A549 (cell line): Measurements from ENCODE around the gene PANX1. TPM values are rescaled to one million over a fixed set of nuclear protein-coding genes. Genes with fewer than 3 reads are reported as not detected.

Experiments used
- ATAC-seq, 2 experiments: fragments of 200-7000 bp in 1 of 2; fragments of >200 bp in 1 of 2; cut with Nextera tagmentation in 1 of 2; cut with Tn5 transposase in 1 of 2; 3 replicates each; pipeline versions ENCODE4 v1.8.0 to v1.9.1; 2018 to 2020; ENCODE audit warnings: mild to moderate bottlenecking in 1 of 2, moderate library complexity in 1 of 2
- CTCF ChIA-PET: fragments of 300-600 bp; sonication (Branson Sonifier 250); formaldehyde crosslinking; extraction: SDS; loops from one replicate; lab custom pipeline; 2021; ENCODE audit warnings: antibody characterized with exemption, inconsistent platforms; lab: Yijun Ruan, JAX
- POLR2A ChIA-PET: fragments of 350-600 bp; formaldehyde crosslinking; extraction: SDS; loops from one replicate; lab custom pipeline; 2021; ENCODE audit warnings: antibody characterized with exemption, inconsistent platforms; lab: Yijun Ruan, JAX
- DNase-seq, 2 experiments: peaks; one replicate each; pipeline versions ENCODE4 v3.0.0 to v3.0.0-alpha.2; 2011 to 2016; ENCODE audit warnings: low read depth in 1 of 2, low spot score in 1 of 2
- FAIRE-seq: peaks from 2 replicates; lab custom pipeline; 2011; peaks lifted over from hg19 to GRCh38; lab: Jason Lieb, UNC
- H3K27ac ChIP-seq, 2 experiments: fragments of >200 bp; sonication (Bioruptor Twin); formaldehyde crosslinking; 3 replicates each; pipeline ENCODE4 v1.5.1; 2016 to 2017
- H3K4me1 ChIP-seq: fragments of >200 bp; sonication (Bioruptor Twin); formaldehyde crosslinking; 3 replicates; pipeline ENCODE4 v1.6.1; 2016
- H3K4me2 ChIP-seq: fragments of >200 bp; sonication (Bioruptor Twin); formaldehyde crosslinking; 3 replicates; pipeline ENCODE4 v1.6.1; 2016
- H3K4me3 ChIP-seq: fragments of >200 bp; sonication (Bioruptor Twin); formaldehyde crosslinking; 3 replicates; pipeline ENCODE4 v1.5.1; 2016
- H3K9me3 ChIP-seq: fragments of >200 bp; sonication (Bioruptor Twin); formaldehyde crosslinking; 3 replicates; pipeline ENCODE4 v1.6.1; 2016
- BHLHE40 ChIP-seq: IDR thresholded peaks from 2 replicates; pipeline ENCODE4 v1.6.1; 2012; ENCODE audit warnings: low read depth, low read length, inconsistent platforms
- EHF ChIP-seq: fragments of 250-450 bp; sonication (Bioruptor Pico); IDR thresholded peaks from 2 replicates; pipeline ENCODE4 v1.5.0; 2020; ENCODE audit warnings: mild to moderate bottlenecking
- ESRRA ChIP-seq: fragments of 150-350 bp; IDR thresholded peaks from 2 replicates; pipeline ENCODE4 v1.6.1; 2014; ENCODE audit warnings: mild to moderate bottlenecking, low read length, borderline replicate concordance
- HEYL ChIP-seq: fragments of 250-450 bp; sonication (Bioruptor Pico); IDR thresholded peaks from 2 replicates; pipeline ENCODE4 v1.8.0; 2021; ENCODE audit warnings: mild to moderate bottlenecking, moderate library complexity
- HOXA7 ChIP-seq: fragments of 250-450 bp; sonication (Bioruptor Pico); IDR thresholded peaks from 2 replicates; pipeline ENCODE4 v1.5.0; 2020; ENCODE audit warnings: mild to moderate bottlenecking, moderate library complexity
- JUN ChIP-seq, 2 experiments: fragments of >200 bp; sonication (Bioruptor Twin); formaldehyde crosslinking; IDR thresholded peaks; 2 replicates in 1 of 2; 3 replicates in 1 of 2; pipeline ENCODE4 v1.6.1; 2016 to 2017
- MYC ChIP-seq: IDR thresholded peaks from 2 replicates; pipeline ENCODE4 v1.6.1; 2012; ENCODE audit warnings: mild to moderate bottlenecking, inconsistent platforms, low read length, improper control_type of control experiment, borderline replicate concordance
- NFE2L2 ChIP-seq: fragments of 150-350 bp; conservative IDR thresholded peaks from 2 replicates; pipeline ENCODE4 v1.6.1; 2014; ENCODE audit warnings: low read length
- NPAS2 ChIP-seq: fragments of 250-450 bp; sonication (Bioruptor Pico); IDR thresholded peaks from 2 replicates; pipeline ENCODE4 v1.8.0; 2022; ENCODE audit warnings: mild to moderate bottlenecking, moderate library complexity, borderline replicate concordance
- NR3C1 ChIP-seq: fragments of >200 bp; sonication (Bioruptor Twin); formaldehyde crosslinking; IDR thresholded peaks from 3 replicates; pipeline ENCODE4 v1.6.1; 2017
- PHF8 ChIP-seq: fragments of 200-600 bp; sonication (generic); IDR thresholded peaks from 2 replicates; pipeline ENCODE4 v1.6.1; 2016; ENCODE audit warnings: low read depth, mild to moderate bottlenecking, antibody characterized with exemption, moderate library complexity, borderline replicate concordance
- POLR2A ChIP-seq: IDR thresholded peaks from 2 replicates; pipeline ENCODE4 v1.6.1; 2012; ENCODE audit warnings: mild to moderate bottlenecking, low read length
- RFX5 ChIP-seq: fragments of 450-650 bp; IDR thresholded peaks from 2 replicates; pipeline ENCODE4 v1.7.1; 2014; ENCODE audit warnings: antibody characterized with exemption, mild to moderate bottlenecking, moderate library complexity
- SREBF2 ChIP-seq: fragments of 450-650 bp; IDR thresholded peaks from 2 replicates; pipeline ENCODE4 v1.6.1; 2014; ENCODE audit warnings: mild to moderate bottlenecking, moderate library complexity
- TFCP2L1 ChIP-seq: fragments of 250-450 bp; sonication (Bioruptor Pico); IDR thresholded peaks from 2 replicates; pipeline ENCODE4 v1.5.0; 2021; ENCODE audit warnings: mild to moderate bottlenecking
- ZC3H11A ChIP-seq: fragments of 450-650 bp; IDR thresholded peaks from 2 replicates; pipeline ENCODE4 v1.6.1; 2014; ENCODE audit warnings: antibody characterized with exemption, mild to moderate bottlenecking
- ZNF302 ChIP-seq: fragments of 250-450 bp; sonication (Bioruptor Pico); IDR thresholded peaks from 2 replicates; pipeline ENCODE4 v1.9.0; 2021; ENCODE audit warnings: inconsistent platforms, mild to moderate bottlenecking, moderate library complexity
- ZSCAN20 ChIP-seq: fragments of 250-450 bp; sonication (Bioruptor Pico); IDR thresholded peaks from 2 replicates; pipeline ENCODE4 v1.8.0; 2022; ENCODE audit warnings: mild to moderate bottlenecking, moderate library complexity
- WGBS: methylation state at CpG from one replicate; pipeline ENCODE4 v1.1.6; 2017; ENCODE audit errors: missing lambda C conversion rate; 5-methylcytosine and 5-hydroxymethylcytosine counted together
- polyA minus RNA-seq: library from RNA; depleted of rRNA, polyadenylated mRNA; stranded (reverse); fragments of >200 nt; gene quantifications from 2 replicates; pipeline ENCODE4 v1.2.3, GENCODE V29; 2011; rRNA and poly(A)+ RNA removed
- polyA plus RNA-seq, 4 experiments: library from polyadenylated mRNA; depleted of rRNA in 3 of 4; stranded (reverse); fragments of >200 nt; fragmentation: RNase III in 1 of 4; extraction: RNeasy Plus Mini Kit Qiagen cat#74134 plus additional on column Dnase treatment in 1 of 4; gene quantifications; 2 replicates in 3 of 4; 3 replicates in 1 of 4; pipeline ENCODE4 v1.2.3, GENCODE V29; 2011 to 2017
- TF ChIP-seq, protein P1 (sequence below): fragments of >200 bp; sonication (Bioruptor Twin); formaldehyde crosslinking; IDR thresholded peaks from 3 replicates; pipeline ENCODE4 v1.6.1; 2016
- TF ChIP-seq, protein P2 (sequence below): fragments of 250-450 bp; sonication (Bioruptor Pico); IDR thresholded peaks from 2 replicates; pipeline ENCODE4 v1.5.0; 2020; ENCODE audit warnings: low read depth, mild to moderate bottlenecking, moderate library complexity
- TF ChIP-seq, protein P3 (sequence below): fragments of 450-650 bp; IDR thresholded peaks from 2 replicates; pipeline ENCODE4 v1.6.1; 2014; ENCODE audit warnings: antibody characterized with exemption
- TF ChIP-seq, protein P4 (sequence below): IDR thresholded peaks from 2 replicates; pipeline ENCODE4 v1.6.1; 2012
- TF ChIP-seq, protein P5 (sequence below): IDR thresholded peaks from 2 replicates; pipeline ENCODE4 v1.6.1; 2012; ENCODE audit warnings: low read depth, borderline replicate concordance
- TF ChIP-seq, protein P6 (sequence below): IDR thresholded peaks from 2 replicates; pipeline ENCODE4 v1.6.1; 2012

Gene PANX1, protein sequence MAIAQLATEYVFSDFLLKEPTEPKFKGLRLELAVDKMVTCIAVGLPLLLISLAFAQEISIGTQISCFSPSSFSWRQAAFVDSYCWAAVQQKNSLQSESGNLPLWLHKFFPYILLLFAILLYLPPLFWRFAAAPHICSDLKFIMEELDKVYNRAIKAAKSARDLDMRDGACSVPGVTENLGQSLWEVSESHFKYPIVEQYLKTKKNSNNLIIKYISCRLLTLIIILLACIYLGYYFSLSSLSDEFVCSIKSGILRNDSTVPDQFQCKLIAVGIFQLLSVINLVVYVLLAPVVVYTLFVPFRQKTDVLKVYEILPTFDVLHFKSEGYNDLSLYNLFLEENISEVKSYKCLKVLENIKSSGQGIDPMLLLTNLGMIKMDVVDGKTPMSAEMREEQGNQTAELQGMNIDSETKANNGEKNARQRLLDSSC
- polyA plus RNA-seq (2011; rRNA removed) (13.3 and 14.8 TPM in 2 replicates), polyA plus RNA-seq (2017; fragmentation: RNase III; extraction: RNeasy Plus Mini Kit Qiagen cat#74134 plus additional on column Dnase treatment) (11.0 to 12.2 TPM (median 11.2 TPM) in 3 replicates), polyA minus RNA-seq (18.3 and 21.7 TPM in 2 replicates)
- polyA plus RNA-seq (2012; cell fraction: cytosol; rRNA removed) = 4.5 and 5.7 TPM in 2 replicates
- 3.6 and 4.5 TPM in 2 replicates for polyA plus RNA-seq (2012; cell fraction: nucleus; rRNA removed)

DNA sequence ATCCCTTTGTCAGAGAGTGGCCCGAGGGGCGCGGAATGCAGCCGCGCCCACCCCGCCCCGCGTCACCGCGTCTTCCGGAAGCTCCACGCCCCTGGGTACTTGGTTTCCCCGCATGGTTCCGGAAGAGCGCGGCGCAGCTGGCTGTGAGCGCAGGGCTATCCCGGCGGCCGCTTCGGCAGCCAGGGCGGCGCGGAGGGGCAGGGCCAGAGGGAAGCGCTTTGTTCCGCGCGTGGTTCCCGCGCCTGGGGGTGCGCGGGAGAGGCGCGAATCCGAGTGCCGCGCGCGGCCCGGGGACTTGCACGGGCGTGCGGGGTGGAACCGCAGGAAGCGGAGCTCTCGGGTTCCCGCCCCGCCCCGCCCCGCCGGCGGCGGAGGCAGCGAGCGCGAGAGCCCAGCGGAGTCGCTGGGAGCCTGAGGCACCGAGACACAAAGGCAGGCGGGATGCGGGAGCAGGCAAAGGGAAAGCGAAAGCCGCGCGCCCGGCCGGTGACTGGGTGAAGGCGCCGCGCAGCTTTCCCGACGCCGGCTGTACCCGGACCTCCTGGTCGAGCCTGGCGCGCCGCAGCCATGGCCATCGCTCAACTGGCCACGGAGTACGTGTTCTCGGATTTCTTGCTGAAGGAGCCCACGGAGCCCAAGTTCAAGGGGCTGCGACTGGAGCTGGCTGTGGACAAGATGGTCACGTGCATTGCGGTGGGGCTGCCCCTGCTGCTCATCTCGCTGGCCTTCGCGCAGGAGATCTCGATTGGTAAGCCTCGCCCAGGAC lies at the start of gene PANX1:
Gene PANX1, plus strand, starts transcription at position 96 of the 766 bp plus-strand sequence. Its CDS starts 472 bp downstream, at position 568.
- Histone ChIP-seq H3K4me2 (peak within 1 kb of the TSS; percentile 91), H3K9me3 (no peaks in the 10 kb centered on the region), H3K4me3 (peak within 1 kb of the TSS; percentile 80), H3K27ac (peak within 1 kb of the TSS; percentile 90 to 94), H3K4me1 (peaks cover 35% of the 10 kb centered on the region)
- ChIA-PET CTCF (interaction anchor here (0.7 to 2.6 kb wide), 3 partner anchors 10 to 234 kb away, joined by 3 to 7 read pairs (median 3); no protein-coding TSS in a partner anchor), POLR2A (interaction anchor here (0.5 to 1.7 kb wide), 3 partner anchors 12 to 336 kb away, joined by 3 to 6 read pairs (median 4); no protein-coding TSS in a partner anchor)
- peak; percentile 91 to 93 for ATAC-seq
- no peak for FAIRE-seq
- DNase-seq = peak; percentile 61 to 80
- 0% methylated on average over 19 of the region's 92 CpGs for WGBS
- TF ChIP-seq BHLHE40 = peak; percentile 32; the same call in 1 of the 2 replicates
- TF ChIP-seq NFE2L2 = no peak
- TF ChIP-seq JUN (IDR thresholded peaks at IDR 0.05) = peak in 1 of 2 experiments; percentile 70; a peak in 2 of 5 replicates
- TF ChIP-seq, protein P1, sequence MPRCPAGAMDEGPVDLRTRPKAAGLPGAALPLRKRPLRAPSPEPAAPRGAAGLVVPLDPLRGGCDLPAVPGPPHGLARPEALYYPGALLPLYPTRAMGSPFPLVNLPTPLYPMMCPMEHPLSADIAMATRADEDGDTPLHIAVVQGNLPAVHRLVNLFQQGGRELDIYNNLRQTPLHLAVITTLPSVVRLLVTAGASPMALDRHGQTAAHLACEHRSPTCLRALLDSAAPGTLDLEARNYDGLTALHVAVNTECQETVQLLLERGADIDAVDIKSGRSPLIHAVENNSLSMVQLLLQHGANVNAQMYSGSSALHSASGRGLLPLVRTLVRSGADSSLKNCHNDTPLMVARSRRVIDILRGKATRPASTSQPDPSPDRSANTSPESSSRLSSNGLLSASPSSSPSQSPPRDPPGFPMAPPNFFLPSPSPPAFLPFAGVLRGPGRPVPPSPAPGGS = peak; percentile 78; the same call in 2 of the 3 replicates
- TF ChIP-seq PHF8 = peak; percentile 80; the same call in 1 of the 2 replicates
- TF ChIP-seq POLR2A = peak; percentile 60
- TF ChIP-seq RFX5 = no peak
- TF ChIP-seq, protein P2, sequence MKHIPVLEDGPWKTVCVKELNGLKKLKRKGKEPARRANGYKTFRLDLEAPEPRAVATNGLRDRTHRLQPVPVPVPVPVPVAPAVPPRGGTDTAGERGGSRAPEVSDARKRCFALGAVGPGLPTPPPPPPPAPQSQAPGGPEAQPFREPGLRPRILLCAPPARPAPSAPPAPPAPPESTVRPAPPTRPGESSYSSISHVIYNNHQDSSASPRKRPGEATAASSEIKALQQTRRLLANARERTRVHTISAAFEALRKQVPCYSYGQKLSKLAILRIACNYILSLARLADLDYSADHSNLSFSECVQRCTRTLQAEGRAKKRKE (CRISPR knock-in tag) = no peak
- no peak for TF ChIP-seq NPAS2 (CRISPR knock-in tag)
- TF ChIP-seq, protein P3, sequence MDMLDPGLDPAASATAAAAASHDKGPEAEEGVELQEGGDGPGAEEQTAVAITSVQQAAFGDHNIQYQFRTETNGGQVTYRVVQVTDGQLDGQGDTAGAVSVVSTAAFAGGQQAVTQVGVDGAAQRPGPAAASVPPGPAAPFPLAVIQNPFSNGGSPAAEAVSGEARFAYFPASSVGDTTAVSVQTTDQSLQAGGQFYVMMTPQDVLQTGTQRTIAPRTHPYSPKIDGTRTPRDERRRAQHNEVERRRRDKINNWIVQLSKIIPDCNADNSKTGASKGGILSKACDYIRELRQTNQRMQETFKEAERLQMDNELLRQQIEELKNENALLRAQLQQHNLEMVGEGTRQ = peak; percentile 66; the same call in 1 of the 2 replicates
- TF ChIP-seq, protein P4, sequence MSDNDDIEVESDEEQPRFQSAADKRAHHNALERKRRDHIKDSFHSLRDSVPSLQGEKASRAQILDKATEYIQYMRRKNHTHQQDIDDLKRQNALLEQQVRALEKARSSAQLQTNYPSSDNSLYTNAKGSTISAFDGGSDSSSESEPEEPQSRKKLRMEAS = peak; percentile 69

DNA sequence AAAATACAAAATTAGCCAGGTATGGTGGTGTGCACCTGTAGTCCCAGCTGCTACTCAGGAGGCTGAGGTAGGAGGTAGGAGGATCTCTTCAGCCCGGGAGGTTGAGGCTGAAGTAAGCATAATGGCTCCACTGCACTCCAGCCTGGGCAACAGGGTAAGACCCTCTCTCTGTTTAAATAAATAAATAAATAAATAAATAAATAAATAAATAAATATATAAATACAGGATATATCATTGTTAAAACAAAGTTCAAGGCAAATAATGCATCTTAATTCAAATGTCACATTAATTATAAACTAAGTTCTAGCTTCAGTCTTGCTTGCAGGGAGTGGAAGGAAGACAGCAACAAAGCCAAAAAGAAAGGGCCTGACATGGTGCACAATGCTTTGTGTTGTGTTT lies 44.5 kb upstream of the PANX1 start:
- ATAC-seq (no peak), FAIRE-seq (no peak), DNase-seq (no peak)
- Histone ChIP-seq H3K4me2 (no peak overlapping the region), H3K27ac (no peak overlapping the region), H3K9me3 (no peaks in the 10 kb centered on the region), H3K4me1 (no peaks in the 10 kb centered on the region), H3K4me3 (no peak overlapping the region)
- peak; percentile 48 for TF ChIP-seq ZC3H11A
- no peak for TF ChIP-seq TFCP2L1 (CRISPR knock-in tag)
- TF ChIP-seq HEYL (CRISPR knock-in tag) = no peak
- no peak for TF ChIP-seq NR3C1
- POLR2A ChIA-PET = no interaction called here
- CTCF ChIA-PET = no interaction called here
- 30% methylated on average over 1 of the region's 1 CpG for WGBS

DNA sequence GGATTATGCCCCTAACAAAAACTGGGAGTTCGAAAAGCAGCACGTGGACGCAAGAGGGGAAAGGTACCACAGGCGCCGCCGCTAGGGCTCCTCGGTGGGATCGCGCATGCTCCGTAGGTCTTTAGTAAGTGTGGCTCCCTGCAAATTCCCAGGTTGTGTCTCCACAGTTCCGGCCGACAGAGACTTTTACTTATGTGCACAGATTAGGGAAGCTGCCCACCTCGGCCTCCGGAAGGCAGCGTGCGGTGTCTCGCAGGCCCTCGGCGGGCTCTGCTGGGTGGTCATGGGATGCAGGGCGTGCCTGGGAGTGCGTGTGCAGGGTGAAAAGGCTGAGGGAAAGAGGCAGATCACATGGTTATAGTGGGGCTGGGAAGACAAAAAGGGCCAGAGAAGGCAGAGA lies 39.7 kb upstream of the PANX1 start:
- no peaks in the 10 kb centered on the region for H3K4me1 ChIP-seq
- H3K4me2 ChIP-seq = no peak overlapping the region
- H3K9me3 ChIP-seq = no peaks in the 10 kb centered on the region
- DNase-seq = no peak
- POLR2A ChIA-PET = no interaction called here
- no peak overlapping the region for H3K4me3 ChIP-seq
- TF ChIP-seq NR3C1 (no peak), EHF (CRISPR knock-in tag) (no peak), HOXA7 (CRISPR knock-in tag) (no peak), RFX5 (no peak), ZSCAN20 (CRISPR knock-in tag) (no peak), SREBF2 (no peak), ZNF302 (CRISPR knock-in tag) (no peak), MYC (no peak), TFCP2L1 (CRISPR knock-in tag) (no peak), ESRRA (no peak)
- TF ChIP-seq, protein P5, sequence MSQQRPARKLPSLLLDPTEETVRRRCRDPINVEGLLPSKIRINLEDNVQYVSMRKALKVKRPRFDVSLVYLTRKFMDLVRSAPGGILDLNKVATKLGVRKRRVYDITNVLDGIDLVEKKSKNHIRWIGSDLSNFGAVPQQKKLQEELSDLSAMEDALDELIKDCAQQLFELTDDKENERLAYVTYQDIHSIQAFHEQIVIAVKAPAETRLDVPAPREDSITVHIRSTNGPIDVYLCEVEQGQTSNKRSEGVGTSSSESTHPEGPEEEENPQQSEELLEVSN = no peak
- TF ChIP-seq, protein P6, sequence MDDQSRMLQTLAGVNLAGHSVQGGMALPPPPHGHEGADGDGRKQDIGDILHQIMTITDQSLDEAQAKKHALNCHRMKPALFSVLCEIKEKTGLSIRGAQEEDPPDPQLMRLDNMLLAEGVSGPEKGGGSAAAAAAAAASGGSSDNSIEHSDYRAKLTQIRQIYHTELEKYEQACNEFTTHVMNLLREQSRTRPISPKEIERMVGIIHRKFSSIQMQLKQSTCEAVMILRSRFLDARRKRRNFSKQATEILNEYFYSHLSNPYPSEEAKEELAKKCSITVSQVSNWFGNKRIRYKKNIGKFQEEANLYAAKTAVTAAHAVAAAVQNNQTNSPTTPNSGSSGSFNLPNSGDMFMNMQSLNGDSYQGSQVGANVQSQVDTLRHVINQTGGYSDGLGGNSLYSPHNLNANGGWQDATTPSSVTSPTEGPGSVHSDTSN = no peak
- TF ChIP-seq, protein P3 = no peak
- 70% methylated on average over 21 of the region's 21 CpGs for WGBS
- CTCF ChIA-PET = no interaction called here
- no peak for FAIRE-seq
- no peak overlapping the region for H3K27ac ChIP-seq
- ATAC-seq = no peak
